Measurements from ENCODE around the gene CCDC6. TPM values are rescaled to one million over a fixed set of nuclear protein-coding genes. Genes with fewer than 3 reads are reported as not detected.

CCDC6 gene
- total RNA-seq, 2 experiments from 2014 or later = 9.5 to 25.4 TPM

DNA sequence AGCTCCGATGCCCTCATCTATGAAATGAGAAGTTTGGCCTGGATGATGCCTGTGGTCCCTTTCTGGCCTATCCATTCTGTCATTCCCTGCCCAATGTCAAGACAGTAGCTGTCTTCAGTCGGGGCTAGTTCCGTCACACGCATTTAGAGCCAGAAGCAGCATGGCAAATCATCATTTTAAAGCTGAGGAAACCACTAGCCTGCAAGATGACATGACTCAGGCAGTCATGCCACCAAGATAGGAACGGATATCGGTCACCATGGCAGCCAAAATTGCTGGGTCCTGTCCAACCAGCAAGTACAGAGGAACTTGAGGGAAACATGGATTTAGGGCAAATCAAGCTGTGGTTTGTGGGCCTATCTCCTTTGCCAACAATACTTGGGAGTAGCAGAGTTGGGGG lies 88.6 kb downstream of the CCDC6 start:
- Histone ChIP-seq H2AFZ (ENCODE audit: low read length) (no peak overlapping the region), H3K79me2 (ENCODE audit: insufficient read depth, low read depth, low read length) (no peaks in the 10 kb centered on the region), H3K27ac (ENCODE audit: low read depth, low read length, poor library complexity, severe bottlenecking) (no peak overlapping the region), H3K4me3 (ENCODE audit: low read depth, low read length, poor library complexity, severe bottlenecking) (no peak overlapping the region), H3K36me3 (ENCODE audit: insufficient read depth, low read length) (peaks cover 29% of the 10 kb centered on the region), H4K20me1 (ENCODE audit: insufficient read depth, low read length) (no peaks in the 10 kb centered on the region), H3K4me1 (ENCODE audit: insufficient read depth, low read length, poor library complexity, severe bottlenecking) (no peaks in the 10 kb centered on the region), H3K9me2 (ENCODE audit: insufficient read depth, low read length) (no peaks in the 10 kb centered on the region), H3K9me3 (ENCODE audit: low read length) (no peaks in the 10 kb centered on the region), H3K4me2 (ENCODE audit: low read length) (no peak overlapping the region)
- no peak for DNase-seq (ENCODE audit: low spot score)
- ChIA-PET POLR2A (interaction anchor here (0.7 kb wide), 1 partner anchor 17 kb away, joined by 3 read pairs; no protein-coding TSS in a partner anchor), CTCF (ENCODE audit: unreplicated experiment) (interaction anchor here (0.6 kb wide), 1 partner anchor 10 kb away, joined by 3 read pairs; no protein-coding TSS in a partner anchor)
- TF ChIP-seq CTCF (conservative IDR thresholded peaks at IDR 0.05; ENCODE audit: low read length) (no peak), EZH2phosphoT487 (IDR thresholded peaks at IDR 0.05; ENCODE audit: borderline replicate concordance, low read depth, low read length) (no peak)
- intact Hi-C loops (cut with micrococcal nuclease; ENCODE audit: unreplicated experiment) = no loop called here
- no TSS peak for BruUV-seq (replicated peaks)

DNA sequence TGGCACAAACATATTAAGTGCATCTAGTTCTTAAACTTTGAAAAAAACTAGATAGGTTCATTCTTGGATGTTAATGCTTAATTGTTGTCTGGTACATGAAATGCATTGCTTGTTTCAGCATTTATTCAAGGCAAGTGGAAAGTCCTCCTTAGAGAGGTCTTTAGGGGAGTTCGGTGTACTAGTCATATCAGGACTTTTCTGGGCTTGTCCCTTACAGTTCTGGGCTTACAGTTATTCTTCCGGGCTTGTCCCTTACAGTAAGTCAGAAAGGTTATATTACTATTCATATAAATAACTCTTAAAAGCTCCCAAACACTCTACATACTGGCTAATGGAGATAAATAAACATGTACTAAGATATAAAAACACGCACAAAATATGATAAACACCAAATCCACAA lies 91.5 kb downstream of the CCDC6 start:
- ChIA-PET POLR2A (no interaction called here), CTCF (ENCODE audit: unreplicated experiment) (no interaction called here)
- Histone ChIP-seq H3K9me3 (ENCODE audit: low read length) (no peaks in the 10 kb centered on the region), H3K36me3 (ENCODE audit: insufficient read depth, low read length) (peaks cover 53% of the 10 kb centered on the region), H3K4me1 (ENCODE audit: insufficient read depth, low read length, poor library complexity, severe bottlenecking) (no peaks in the 10 kb centered on the region), H3K27ac (ENCODE audit: low read depth, low read length, poor library complexity, severe bottlenecking) (no peak overlapping the region), H2AFZ (ENCODE audit: low read length) (no peak overlapping the region), H3K4me3 (ENCODE audit: low read depth, low read length, poor library complexity, severe bottlenecking) (no peak overlapping the region), H4K20me1 (ENCODE audit: insufficient read depth, low read length) (no peaks in the 10 kb centered on the region), H3K9me2 (ENCODE audit: insufficient read depth, low read length) (no peaks in the 10 kb centered on the region), H3K79me2 (ENCODE audit: insufficient read depth, low read depth, low read length) (no peaks in the 10 kb centered on the region), H3K4me2 (ENCODE audit: low read length) (no peak overlapping the region)
- no peak for TF ChIP-seq EZH2phosphoT487 (IDR thresholded peaks at IDR 0.05; ENCODE audit: borderline replicate concordance, low read depth, low read length)
- DNase-seq (ENCODE audit: low spot score) = no peak
- intact Hi-C loops (cut with micrococcal nuclease; ENCODE audit: unreplicated experiment) = no loop called here
- BruUV-seq (replicated peaks) = no TSS peak

DNA sequence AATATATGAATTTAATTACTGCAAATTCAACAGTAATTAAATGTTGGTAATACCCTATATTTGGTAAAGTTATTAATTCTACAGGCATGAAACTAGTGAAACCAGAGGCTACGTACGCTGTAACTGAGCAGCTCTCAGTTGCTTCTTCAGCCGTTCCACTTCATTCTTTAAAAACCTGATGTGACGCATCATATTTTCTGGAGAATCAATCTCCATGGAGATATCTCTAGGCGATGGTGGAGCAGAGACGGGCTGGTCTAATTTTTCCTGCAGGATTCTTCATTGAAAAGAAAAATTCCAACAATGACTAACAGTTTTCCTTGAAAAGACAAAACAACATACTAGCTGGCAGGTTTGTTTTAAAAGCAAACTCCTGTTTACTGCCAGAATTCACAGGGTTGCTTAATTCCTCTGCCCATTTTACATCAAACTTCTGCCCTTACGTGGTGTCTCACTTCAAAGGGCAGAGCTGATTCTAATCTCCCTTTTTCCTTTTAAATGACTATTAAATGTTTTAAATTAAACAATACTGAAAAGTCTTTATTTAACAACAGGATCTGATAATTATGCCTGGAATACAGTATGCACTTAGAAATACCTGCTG lies 93.7 kb downstream of the CCDC6 start:
- Histone ChIP-seq H3K4me1 (ENCODE audit: insufficient read depth, low read length, poor library complexity, severe bottlenecking) (no peaks in the 10 kb centered on the region), H3K9me2 (ENCODE audit: insufficient read depth, low read length) (no peaks in the 10 kb centered on the region), H3K36me3 (ENCODE audit: insufficient read depth, low read length) (peaks cover 62% of the 10 kb centered on the region), H3K4me2 (ENCODE audit: low read length) (no peak overlapping the region), H3K4me3 (ENCODE audit: low read depth, low read length, poor library complexity, severe bottlenecking) (no peak overlapping the region), H4K20me1 (ENCODE audit: insufficient read depth, low read length) (no peaks in the 10 kb centered on the region), H3K27ac (ENCODE audit: low read depth, low read length, poor library complexity, severe bottlenecking) (no peak overlapping the region), H3K79me2 (ENCODE audit: insufficient read depth, low read depth, low read length) (no peaks in the 10 kb centered on the region), H3K9me3 (ENCODE audit: low read length) (no peaks in the 10 kb centered on the region), H2AFZ (ENCODE audit: low read length) (no peak overlapping the region)
- no TSS peak for BruUV-seq (replicated peaks)
- TF ChIP-seq CTCF (conservative IDR thresholded peaks at IDR 0.05; ENCODE audit: low read length) (no peak), EZH2phosphoT487 (IDR thresholded peaks at IDR 0.05; ENCODE audit: borderline replicate concordance, low read depth, low read length) (no peak)
- DNase-seq (ENCODE audit: low spot score) = no peak
- POLR2A ChIA-PET = interaction anchor here (0.7 kb wide), 2 partner anchors 11 to 216 kb away, joined by 4 to 5 read pairs; no protein-coding TSS in a partner anchor
- CTCF ChIA-PET (ENCODE audit: unreplicated experiment) = no interaction called here
- intact Hi-C loops (cut with micrococcal nuclease; ENCODE audit: unreplicated experiment) = no loop called here

Data from OCI-LY7 (cell line).